GM19324 (cell line): ENCODE measurements around the gene RAB33A.
"Not testable (repeated sequence)": the region's sequence is repeated elsewhere in the genome, so short reads cannot be mapped to it uniquely, and the experiment has no call there.

Experiments used
- ATAC-seq: cut with Tn5 transposase; IDR thresholded peaks from one replicate; pipeline ENCODE4 v1.9.1; 2021; ENCODE audit warnings: mild to moderate bottlenecking, moderate library complexity; ENCODE audit not compliant: unreplicated experiment, low FRiP score

Gene RAB33A

DNA sequence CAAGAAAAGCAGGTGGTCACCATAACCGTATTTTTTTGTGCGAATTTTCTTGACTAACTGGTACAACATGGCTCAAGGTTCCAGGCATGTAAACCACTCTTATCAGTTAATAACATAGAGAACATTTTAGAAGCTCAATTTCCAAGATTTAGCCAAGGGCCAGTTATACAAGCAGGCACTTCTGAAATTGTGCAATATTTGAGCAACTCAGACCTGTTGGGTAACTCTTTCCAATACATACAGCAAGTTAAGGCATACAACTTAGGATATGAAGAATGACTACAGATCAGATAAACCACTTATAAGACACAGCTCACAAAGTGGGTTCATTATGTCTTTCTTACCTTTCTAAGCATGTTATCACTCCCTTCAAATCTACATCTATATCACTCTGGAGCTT lies 53.0 kb downstream of the RAB33A start:
- ATAC-seq: no peak

GRCh38 chrX:130228871-130229270 lies 57.1 kb downstream of the RAB33A start:
- no peak for ATAC-seq

DNA sequence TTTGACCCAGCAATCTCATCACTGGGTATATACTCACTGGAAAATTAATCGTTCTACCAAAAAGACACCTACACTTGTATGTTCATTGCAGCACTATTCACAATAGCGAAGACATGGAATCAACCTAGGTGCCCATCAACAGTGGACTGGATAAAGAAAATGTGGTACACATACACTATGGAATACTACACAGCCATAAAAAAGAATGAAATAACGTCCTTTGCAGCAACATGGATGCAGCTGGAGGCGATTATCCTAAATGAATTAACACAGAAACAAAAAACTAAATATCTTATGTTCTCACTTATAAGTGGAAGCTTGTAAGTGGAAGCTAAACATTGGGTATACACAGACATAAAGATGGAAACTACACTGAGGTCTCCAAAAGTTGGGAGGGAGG lies 59.4 kb downstream of the RAB33A start:
- not testable (repeated sequence) for ATAC-seq
